Neuron (in vitro differentiated cells): Measurements from ENCODE around the gene PGRMC2.

Source experiments
- H2AFZ ChIP-seq: one replicate; pipeline ENCODE4 v1.6.1; 2013; ENCODE audit warnings: low read depth, mild to moderate bottlenecking, inconsistent platforms, low read length, moderate library complexity
- H3K27me3 ChIP-seq: one replicate; pipeline ENCODE4 v1.6.1; 2013; ENCODE audit warnings: low read length; ENCODE audit not compliant: insufficient read depth
- H3K36me3 ChIP-seq: one replicate; pipeline ENCODE4 v1.6.1; 2013; ENCODE audit warnings: low read length; ENCODE audit not compliant: insufficient read depth
- H3K4me1 ChIP-seq: one replicate; pipeline ENCODE4 v1.6.1; 2013; ENCODE audit warnings: low read length; ENCODE audit not compliant: insufficient read depth
- H3K4me3 ChIP-seq: 2 replicates; pipeline ENCODE4 v1.5.1; 2013; ENCODE audit warnings: mild to moderate bottlenecking, low read length, moderate library complexity
- H3K9me3 ChIP-seq: one replicate; pipeline ENCODE4 v1.6.1; 2013; ENCODE audit warnings: low read length

The PGRMC2 gene, protein sequence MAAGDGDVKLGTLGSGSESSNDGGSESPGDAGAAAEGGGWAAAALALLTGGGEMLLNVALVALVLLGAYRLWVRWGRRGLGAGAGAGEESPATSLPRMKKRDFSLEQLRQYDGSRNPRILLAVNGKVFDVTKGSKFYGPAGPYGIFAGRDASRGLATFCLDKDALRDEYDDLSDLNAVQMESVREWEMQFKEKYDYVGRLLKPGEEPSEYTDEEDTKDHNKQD

DNA sequence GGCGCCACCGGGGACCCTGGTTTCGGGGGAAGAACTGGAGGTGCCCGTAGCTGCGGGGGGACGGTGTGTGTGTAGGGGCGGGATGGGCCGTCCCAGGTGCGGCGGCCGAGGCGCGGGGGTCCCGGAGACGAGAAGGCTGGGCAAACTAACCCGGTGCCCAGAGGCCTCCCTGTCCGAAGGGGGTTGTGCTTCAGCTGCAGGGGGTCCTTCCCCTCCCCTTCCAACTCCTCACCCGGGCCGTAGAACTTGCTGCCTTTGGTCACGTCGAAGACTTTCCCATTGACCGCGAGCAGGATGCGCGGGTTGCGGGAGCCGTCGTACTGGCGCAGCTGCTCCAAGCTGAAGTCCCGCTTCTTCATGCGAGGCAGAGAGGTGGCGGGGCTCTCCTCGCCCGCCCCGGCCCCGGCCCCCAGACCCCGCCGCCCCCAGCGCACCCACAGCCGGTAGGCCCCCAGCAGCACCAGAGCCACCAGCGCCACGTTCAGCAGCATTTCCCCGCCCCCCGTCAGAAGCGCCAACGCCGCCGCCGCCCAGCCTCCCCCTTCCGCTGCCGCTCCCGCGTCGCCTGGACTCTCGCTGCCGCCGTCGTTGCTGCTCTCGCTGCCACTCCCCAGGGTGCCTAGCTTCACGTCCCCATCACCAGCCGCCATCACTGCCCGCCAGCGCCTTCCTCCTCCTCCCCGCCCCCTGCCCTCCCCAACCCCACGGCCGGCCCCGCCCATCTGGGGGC is at the start of gene PGRMC2:
Gene PGRMC2 (minus strand): TSS at position 673 of the 730 bp plus-strand sequence. CDS start 23 bp downstream, at position 650.
- peak within 1 kb of the TSS; percentile 76 for H2AFZ ChIP-seq
- peak within 1 kb of the TSS; percentile 98 for H3K4me3 ChIP-seq
- peaks cover 9% of the 10 kb centered on the region for H3K4me1 ChIP-seq
- H3K36me3 ChIP-seq = peaks cover 6% of the 10 kb centered on the region
- H3K9me3 ChIP-seq = no peaks in the 10 kb centered on the region
- H3K27me3 ChIP-seq = no peaks in the 10 kb centered on the region

DNA sequence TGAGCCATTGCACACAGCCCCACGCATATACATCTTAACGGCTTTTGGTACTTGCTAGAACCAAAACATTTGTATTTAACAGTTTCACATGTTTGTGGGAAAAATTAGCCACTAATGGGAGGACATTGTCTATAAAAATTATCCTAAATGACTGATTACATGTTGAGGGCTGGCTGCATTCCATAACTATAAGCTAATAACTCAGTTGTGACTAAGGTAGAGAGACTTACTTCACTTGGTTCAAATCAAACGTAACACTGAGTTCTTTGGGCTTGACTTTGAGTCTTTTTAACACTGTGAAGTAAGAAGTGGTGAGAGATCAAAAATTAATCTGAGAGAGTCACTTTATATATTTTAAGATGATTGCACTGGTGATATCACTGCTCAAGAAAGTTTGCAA is 47.9 kb upstream of the PGRMC2 start:
- H3K4me3 ChIP-seq = no peak overlapping the region
- H3K9me3 ChIP-seq = no peaks in the 10 kb centered on the region
- no peaks in the 10 kb centered on the region for H3K36me3 ChIP-seq
- H3K27me3 ChIP-seq = no peaks in the 10 kb centered on the region
- H2AFZ ChIP-seq = no peak overlapping the region
- no peaks in the 10 kb centered on the region for H3K4me1 ChIP-seq

DNA sequence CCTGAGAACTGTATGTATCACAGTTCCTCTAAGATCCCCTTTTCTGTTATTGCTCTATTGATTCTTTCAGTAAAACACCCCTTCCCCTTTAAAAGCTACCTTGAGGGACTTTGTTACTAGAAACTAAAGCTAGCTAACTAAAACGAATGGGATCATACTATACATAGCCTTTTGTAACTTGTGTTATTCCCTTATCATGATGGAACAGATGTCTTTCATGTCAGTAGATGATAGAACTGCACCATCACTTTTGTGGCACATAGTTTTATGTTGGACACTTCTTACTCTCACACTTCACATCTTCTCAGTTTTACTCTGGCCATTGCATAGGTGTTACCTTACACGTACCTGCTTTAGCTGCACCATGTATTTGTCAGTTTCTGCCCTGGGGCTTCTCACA is 46.6 kb upstream of the PGRMC2 start:
- no peaks in the 10 kb centered on the region for H3K36me3 ChIP-seq
- no peak overlapping the region for H2AFZ ChIP-seq
- no peak overlapping the region for H3K4me3 ChIP-seq
- H3K27me3 ChIP-seq = no peaks in the 10 kb centered on the region
- H3K4me1 ChIP-seq = no peaks in the 10 kb centered on the region
- peaks cover 2% of the 10 kb centered on the region for H3K9me3 ChIP-seq

DNA sequence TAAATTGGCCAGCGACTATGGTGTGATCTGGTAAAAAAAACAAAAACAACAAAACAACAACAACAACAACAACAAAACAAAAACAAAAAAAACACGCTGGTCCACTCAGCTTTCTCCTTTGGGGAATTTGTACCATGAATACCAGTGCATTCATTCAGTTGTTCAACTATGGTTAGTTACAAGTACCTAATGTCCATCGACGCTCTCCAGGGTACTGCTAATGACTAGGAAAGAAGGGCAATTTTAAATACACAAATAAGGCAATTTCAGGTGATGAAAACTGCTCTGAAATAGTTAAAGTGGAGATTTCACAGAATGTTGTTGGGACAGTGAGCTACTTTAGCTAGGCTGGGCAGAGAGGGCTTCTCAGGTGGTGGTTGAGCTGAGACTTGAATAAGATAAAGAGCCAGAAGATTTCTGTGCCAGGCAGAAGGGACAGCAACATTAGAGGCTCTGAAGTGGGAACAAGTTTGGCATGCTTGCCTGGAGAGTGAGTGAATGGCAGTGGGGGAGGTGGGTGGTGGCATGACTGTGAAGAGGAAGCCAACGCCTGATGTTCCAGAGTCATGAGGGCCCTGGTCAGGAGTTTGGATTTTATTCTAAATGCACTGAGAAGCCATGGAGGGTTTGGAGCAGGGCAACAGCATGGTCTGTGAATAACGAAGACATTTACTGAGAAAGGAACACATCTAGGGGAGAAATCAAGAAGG is 45.9 kb upstream of the PGRMC2 start:
- Histone ChIP-seq H3K36me3 (no peaks in the 10 kb centered on the region), H3K4me3 (no peak overlapping the region), H2AFZ (no peak overlapping the region), H3K27me3 (no peaks in the 10 kb centered on the region), H3K9me3 (peaks cover 2% of the 10 kb centered on the region), H3K4me1 (no peaks in the 10 kb centered on the region)

DNA sequence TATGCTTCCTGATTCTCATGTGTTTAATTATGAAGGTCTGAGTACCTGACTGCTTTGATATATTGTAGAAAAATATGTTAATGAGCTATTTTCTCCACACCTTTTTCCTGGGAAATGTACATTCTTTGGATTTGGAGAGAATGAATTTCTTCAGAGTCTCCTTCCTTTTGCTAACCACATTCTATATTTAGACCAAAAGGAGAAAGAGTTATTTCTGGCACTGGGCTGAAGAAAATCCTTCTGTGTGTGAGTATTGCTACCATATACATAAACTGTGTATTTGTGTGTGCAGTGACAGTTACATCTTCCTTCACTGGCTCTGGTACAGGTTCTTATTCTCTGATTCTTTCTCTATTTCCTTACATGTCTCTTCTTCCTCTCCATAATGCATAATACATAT is 44.5 kb upstream of the PGRMC2 start:
- Histone ChIP-seq H3K9me3 (peaks cover 2% of the 10 kb centered on the region), H3K36me3 (no peaks in the 10 kb centered on the region), H2AFZ (no peak overlapping the region), H3K27me3 (no peaks in the 10 kb centered on the region), H3K4me3 (no peak overlapping the region), H3K4me1 (peaks cover 4% of the 10 kb centered on the region)

DNA sequence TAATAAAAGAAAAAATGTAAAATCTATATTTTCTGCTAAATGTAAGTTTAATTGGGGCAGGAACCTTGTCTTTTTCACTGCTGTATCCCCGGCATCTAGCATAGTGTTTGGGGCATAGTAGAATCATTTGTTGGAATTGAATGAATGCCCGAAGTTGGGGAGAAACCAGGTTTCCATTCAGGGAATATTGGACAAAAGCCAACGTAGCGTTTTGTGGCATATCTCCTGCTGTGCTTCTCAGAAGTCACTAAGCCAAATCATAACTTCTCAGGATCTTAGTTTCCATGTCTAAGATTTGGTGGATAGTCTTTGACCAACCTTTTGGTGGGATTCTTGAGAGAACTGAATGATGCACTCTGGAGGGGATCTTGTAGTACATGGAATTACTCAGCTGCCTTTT is 42.0 kb upstream of the PGRMC2 start:
- Histone ChIP-seq H3K4me1 (peaks cover 4% of the 10 kb centered on the region), H3K27me3 (no peaks in the 10 kb centered on the region), H2AFZ (no peak overlapping the region), H3K9me3 (peaks cover 4% of the 10 kb centered on the region), H3K36me3 (no peaks in the 10 kb centered on the region), H3K4me3 (no peak overlapping the region)

DNA sequence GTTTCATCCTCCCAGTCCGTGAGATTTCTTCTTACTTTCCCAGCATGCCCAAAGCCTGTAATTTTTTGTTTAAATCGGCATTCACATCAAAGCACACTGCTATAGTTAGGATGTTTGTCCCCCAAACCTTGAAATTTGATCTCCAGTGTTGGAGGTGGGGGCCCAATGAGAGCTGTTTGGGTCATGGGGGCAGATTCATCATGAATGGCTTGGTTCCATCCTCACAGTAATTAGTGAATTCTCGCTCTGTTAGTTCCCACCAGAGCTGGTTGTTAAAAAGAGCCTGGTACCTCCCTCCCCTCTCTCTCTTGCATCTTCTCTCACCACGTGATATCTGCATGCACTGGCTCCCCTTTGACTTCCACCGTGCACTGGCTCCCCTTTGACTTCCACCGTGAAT is 40.5 kb upstream of the PGRMC2 start:
- peaks cover 4% of the 10 kb centered on the region for H3K9me3 ChIP-seq
- H3K36me3 ChIP-seq = no peaks in the 10 kb centered on the region
- no peak overlapping the region for H3K4me3 ChIP-seq
- H3K4me1 ChIP-seq = peaks cover 8% of the 10 kb centered on the region
- H3K27me3 ChIP-seq = no peaks in the 10 kb centered on the region
- no peak overlapping the region for H2AFZ ChIP-seq

DNA sequence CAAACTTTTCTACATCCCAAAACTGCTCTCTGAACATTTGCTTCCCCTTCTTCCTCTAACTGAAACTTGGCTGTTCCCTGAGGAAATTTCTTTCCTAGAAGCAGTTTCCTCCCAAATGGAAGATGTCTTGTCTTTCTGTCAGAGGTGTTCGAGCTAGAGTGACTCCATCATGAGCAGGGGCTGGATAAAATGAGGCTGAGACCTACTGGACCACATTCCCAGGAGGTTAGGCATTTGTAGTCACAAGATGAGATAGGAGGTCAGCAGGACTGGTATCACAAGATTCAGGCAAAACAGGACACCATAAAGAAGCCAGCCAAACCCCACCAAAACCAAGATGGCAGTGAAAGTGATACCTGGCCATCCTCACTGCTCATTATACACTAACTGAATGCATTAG is 35.8 kb upstream of the PGRMC2 start:
- H3K4me1 ChIP-seq = peaks cover 8% of the 10 kb centered on the region

DNA sequence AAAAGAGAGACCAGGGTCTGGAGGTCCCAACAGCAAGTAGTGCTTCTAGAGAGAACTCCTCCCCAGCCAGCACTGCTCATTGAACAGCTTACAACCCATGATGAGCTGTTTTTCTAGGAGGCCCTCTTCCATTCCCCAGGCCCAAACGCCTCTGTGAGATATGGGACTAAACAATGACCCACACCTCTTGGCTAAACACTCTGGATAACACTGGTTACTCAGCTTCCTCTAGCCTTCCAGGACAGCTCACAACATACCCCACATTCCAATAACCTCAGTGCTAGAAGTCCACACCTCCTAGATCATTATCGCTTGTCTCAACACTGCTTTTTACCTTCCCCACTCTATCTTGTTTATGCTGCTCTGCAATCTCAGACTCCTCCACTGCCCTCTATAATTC is 35.4 kb upstream of the PGRMC2 start:
- H3K4me3 ChIP-seq = no peak overlapping the region
- H2AFZ ChIP-seq = no peak overlapping the region
- no peaks in the 10 kb centered on the region for H3K36me3 ChIP-seq
- no peaks in the 10 kb centered on the region for H3K27me3 ChIP-seq
- peaks cover 5% of the 10 kb centered on the region for H3K4me1 ChIP-seq
- H3K9me3 ChIP-seq = peaks cover 2% of the 10 kb centered on the region

More for the DNA sequence above, 35.8 kb upstream of the PGRMC2 start:
- Histone ChIP-seq H3K36me3 (no peaks in the 10 kb centered on the region), H2AFZ (no peak overlapping the region), H3K27me3 (no peaks in the 10 kb centered on the region), H3K9me3 (peaks cover 2% of the 10 kb centered on the region), H3K4me3 (no peak overlapping the region)

DNA sequence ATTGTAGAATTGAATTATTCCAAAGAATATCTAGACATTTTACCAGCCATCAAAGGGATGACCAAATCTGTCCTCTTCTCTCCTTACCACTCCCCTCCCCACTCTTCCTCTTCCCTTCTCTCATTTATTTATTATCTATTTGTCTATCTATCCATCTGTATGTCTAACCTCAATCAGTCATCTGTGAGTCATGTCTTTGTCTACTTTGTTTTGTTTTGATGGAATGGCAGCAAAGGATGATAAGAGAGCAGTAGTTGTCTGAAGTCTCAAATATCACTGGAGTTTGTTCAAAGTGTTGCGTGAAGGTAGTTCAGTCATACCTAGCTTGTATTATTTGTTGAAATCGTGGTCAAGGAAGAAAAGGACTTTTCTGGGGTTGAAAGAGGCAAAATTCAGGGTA is 34.7 kb upstream of the PGRMC2 start:
- H3K4me3 ChIP-seq = no peak overlapping the region
- H3K36me3 ChIP-seq = no peaks in the 10 kb centered on the region
- no peak overlapping the region for H2AFZ ChIP-seq
- H3K9me3 ChIP-seq = peaks cover 2% of the 10 kb centered on the region
- peaks cover 4% of the 10 kb centered on the region for H3K4me1 ChIP-seq
- no peaks in the 10 kb centered on the region for H3K27me3 ChIP-seq

DNA sequence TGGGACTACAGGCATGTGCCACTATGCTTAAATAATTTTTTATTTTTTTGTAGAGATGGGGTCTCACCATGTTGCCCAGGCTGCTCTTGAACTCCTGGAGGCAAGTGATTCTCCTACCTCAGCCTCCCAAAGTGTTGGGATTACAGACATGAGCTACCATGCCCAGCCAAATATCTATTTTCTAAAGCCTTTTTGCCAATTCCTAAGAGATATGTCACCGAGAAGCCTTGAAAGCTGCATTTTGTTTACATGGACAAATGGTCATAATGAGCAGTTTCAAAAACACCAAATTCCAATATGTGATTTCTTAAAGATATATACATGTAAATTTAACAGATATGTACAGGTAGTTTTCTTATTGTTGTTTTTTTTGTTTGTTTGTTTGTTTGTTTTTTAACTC is 33.0 kb upstream of the PGRMC2 start:
- H3K27me3 ChIP-seq = no peaks in the 10 kb centered on the region
- H3K36me3 ChIP-seq = no peaks in the 10 kb centered on the region

DNA sequence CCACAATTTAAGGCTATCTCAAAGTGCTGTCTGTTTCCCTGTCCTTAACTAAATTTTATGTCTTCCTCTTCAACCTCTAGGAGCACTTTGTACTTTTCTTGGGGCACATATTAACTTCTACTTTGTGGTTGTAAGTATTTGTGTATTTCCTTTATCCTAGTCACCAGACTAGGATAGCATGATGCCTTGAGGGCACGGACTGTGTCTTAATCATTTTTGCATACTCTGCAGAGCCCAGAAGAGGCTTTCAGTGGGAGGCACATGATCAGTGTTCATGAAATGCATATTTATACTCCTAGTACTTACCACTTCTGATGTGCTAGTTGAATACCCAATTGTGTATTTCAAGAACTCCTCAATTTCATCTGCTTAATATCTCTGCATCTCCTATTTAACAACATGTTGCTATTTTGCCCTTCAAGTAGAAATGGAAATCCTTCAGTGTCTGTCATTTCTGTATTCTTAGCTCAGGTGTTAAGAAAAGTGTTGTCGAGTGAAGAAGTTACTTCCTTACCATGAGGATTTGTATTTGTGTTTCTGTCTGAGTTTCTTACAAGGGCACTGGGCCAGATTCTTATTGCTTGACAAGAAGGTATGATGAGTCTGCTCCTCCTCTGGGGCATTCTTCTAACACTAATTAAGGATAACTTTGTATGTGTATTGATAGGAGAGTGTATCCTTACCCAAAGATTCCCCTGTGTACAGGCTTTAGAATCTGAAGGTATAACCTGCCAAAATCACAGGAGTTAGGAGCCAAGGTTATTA is 28.3 kb upstream of the PGRMC2 start:
- no peaks in the 10 kb centered on the region for H3K9me3 ChIP-seq
- H3K36me3 ChIP-seq = no peaks in the 10 kb centered on the region
- H3K27me3 ChIP-seq = no peaks in the 10 kb centered on the region
- no peaks in the 10 kb centered on the region for H3K4me1 ChIP-seq
- no peak overlapping the region for H2AFZ ChIP-seq
- no peak overlapping the region for H3K4me3 ChIP-seq

More for the DNA sequence above, 33.0 kb upstream of the PGRMC2 start:
- Histone ChIP-seq H3K4me3 (no peak overlapping the region), H3K9me3 (peaks cover 2% of the 10 kb centered on the region), H2AFZ (no peak overlapping the region), H3K4me1 (peaks cover 4% of the 10 kb centered on the region)
